CD4-positive, alpha-beta T cell treated with Interleukin-2 at 100 ng/mL for 4 hours (primary cell): ENCODE measurements around the gene REM1.
"Not testable (repeated sequence)": the region's sequence is repeated elsewhere in the genome, so short reads cannot be mapped to it uniquely, and the experiment has no call there.

ENCODE experiments used
- DNase-seq: peaks from one replicate; pipeline ENCODE4 v3.0.0-alpha.2; 2020; ENCODE audit warnings: low spot score

Gene REM1

GRCh38 chr20:31485450-31486339 lies 10.6 kb downstream of the REM1 start:
- no peak for DNase-seq

GRCh38 chr20:31488115-31488514 lies 13.0 kb downstream of the REM1 start:
- DNase-seq: no peak

- no peak for DNase-seq
Measured at GRCh38 chr20:31489152-31489551, 14.1 kb downstream of the REM1 start.

- DNase-seq: no peak
Measured at GRCh38 chr20:31490752-31491151, 15.7 kb downstream of the REM1 start.

GRCh38 chr20:31494131-31494530 lies 19.0 kb downstream of the REM1 start:
- DNase-seq: no peak

- no peak for DNase-seq
Measured at GRCh38 chr20:31496761-31497295, 21.7 kb downstream of the REM1 start.

GRCh38 chr20:31497838-31498540 lies 22.9 kb downstream of the REM1 start:
- DNase-seq: no peak

GRCh38 chr20:31500527-31500926 lies 25.4 kb downstream of the REM1 start:
- DNase-seq: no peak

GRCh38 chr20:31502884-31503673 lies 28.0 kb downstream of the REM1 start:
- DNase-seq: peak; percentile 73

GRCh38 chr20:31505903-31506302 lies 30.8 kb downstream of the REM1 start:
- no peak for DNase-seq

GRCh38 chr20:31508517-31509244 lies 33.6 kb downstream of the REM1 start:
- DNase-seq: no peak

GRCh38 chr20:31514154-31515071 lies 39.3 kb downstream of the REM1 start, which contains the start of gene HM13:
Gene HM13 (plus strand): TSS chr20:31514442. CDS start chr20:31514552, 110 bp downstream.
- DNase-seq: peak; percentile 88

- DNase-seq: no peak
Measured at GRCh38 chr20:31515072-31515774, 40.1 kb downstream of the REM1 start.

- no peak for DNase-seq
Measured at GRCh38 chr20:31515775-31516107, 40.7 kb downstream of the REM1 start.

- DNase-seq: no peak
Measured at GRCh38 chr20:31516166-31516565, 41.1 kb downstream of the REM1 start.

GRCh38 chr20:31516651-31517050 lies 41.6 kb downstream of the REM1 start:
- no peak for DNase-seq

GRCh38 chr20:31517373-31517772 lies 42.3 kb downstream of the REM1 start:
- no peak for DNase-seq

- not testable (repeated sequence) for DNase-seq
Measured at GRCh38 chr20:31521267-31521666, 46.2 kb downstream of the REM1 start.

- DNase-seq: no peak
Measured at GRCh38 chr20:31522731-31523130, 47.6 kb downstream of the REM1 start.
